ENCODE results near the gene DOK3.

GRCh38 chr5:177498013-177498787 lies 11.4 kb downstream of the DOK3 start:
- no peak for TF ChIP-seq POLR2AphosphoS5 (IDR thresholded peaks at IDR 0.05; ENCODE audit: low read depth, low read length)
- no peak for TF ChIP-seq REST (IDR thresholded peaks at IDR 0.05; ENCODE audit: insufficient read depth in 1 of 2, low read depth in 2 of 2, low read length in 2 of 2)
- no peak for TF ChIP-seq TAF1 (IDR thresholded peaks at IDR 0.05; ENCODE audit: borderline replicate concordance, insufficient read depth, low read length)
- no peak for TF ChIP-seq SIN3A (IDR thresholded peaks at IDR 0.05; ENCODE audit: borderline replicate concordance, insufficient read depth, low read length)

All from PFSK-1 (cell line).